MG63 (cell line): ENCODE data around the gene HOXC5. TPM values are rescaled to one million over a fixed set of nuclear protein-coding genes. Genes with fewer than 3 reads are reported as not detected.

ENCODE experiments used
- DNase-seq: peaks from one replicate; pipeline ENCODE4 v3.0.0-alpha.2; 2020
- H3K27me3 ChIP-seq: fragments of 250-450 bp; sonication (Bioruptor Pico); 2 replicates; pipeline ENCODE4 v1.5.1; 2020; ENCODE audit warnings: mild to moderate bottlenecking, moderate library complexity
- H3K36me3 ChIP-seq: fragments of 250-450 bp; sonication (Bioruptor Pico); 2 replicates; pipeline ENCODE4 v1.5.1; 2020; ENCODE audit warnings: mild to moderate bottlenecking, moderate library complexity
- H3K4me3 ChIP-seq: fragments of 250-450 bp; sonication (Bioruptor Pico); 2 replicates; pipeline ENCODE4 v1.5.1; 2020; ENCODE audit warnings: mild to moderate bottlenecking, moderate library complexity
- H3K9me3 ChIP-seq: fragments of 250-450 bp; sonication (Bioruptor Pico); 2 replicates; pipeline ENCODE4 v1.5.1; 2020; ENCODE audit warnings: mild to moderate bottlenecking, moderate library complexity
- total RNA-seq: library from RNA; depleted of rRNA; stranded (reverse); fragments of >200 nt; shearing (Covaris generic); gene quantifications from 2 replicates; pipeline ENCODE4 v1.2.3, GENCODE V29; 2014; ENCODE audit warnings: low replicate concordance

HOXC5 gene
- total RNA-seq, 1 experiment from 2014 or later = not detected

- DNase-seq = no peak
- Histone ChIP-seq H3K27me3 (no peaks in the 10 kb centered on the region), H3K4me3 (no peak overlapping the region), H3K9me3 (no peaks in the 10 kb centered on the region), H3K36me3 (peaks cover 15% of the 10 kb centered on the region)
These were observed 30.5 kb upstream of the HOXC5 start for GRCh38 chr12:54002278-54002914.

GRCh38 chr12:54002915-54003389 lies 29.9 kb upstream of the HOXC5 start:
- no peaks in the 10 kb centered on the region for H3K27me3 ChIP-seq
- DNase-seq = no peak
- no peak overlapping the region for H3K4me3 ChIP-seq
- peaks cover 15% of the 10 kb centered on the region for H3K36me3 ChIP-seq
- no peaks in the 10 kb centered on the region for H3K9me3 ChIP-seq

GRCh38 chr12:54003625-54004024 lies 29.2 kb upstream of the HOXC5 start:
- Histone ChIP-seq H3K9me3 (no peaks in the 10 kb centered on the region), H3K4me3 (no peak overlapping the region), H3K36me3 (peaks cover 15% of the 10 kb centered on the region), H3K27me3 (no peaks in the 10 kb centered on the region)
- DNase-seq = no peak

GRCh38 chr12:54004063-54004840 lies 28.6 kb upstream of the HOXC5 start:
- peaks cover 15% of the 10 kb centered on the region for H3K36me3 ChIP-seq
- no peaks in the 10 kb centered on the region for H3K9me3 ChIP-seq
- no peaks in the 10 kb centered on the region for H3K27me3 ChIP-seq
- H3K4me3 ChIP-seq = no peak overlapping the region
- no peak for DNase-seq

GRCh38 chr12:54004841-54005530 lies 27.9 kb upstream of the HOXC5 start:
- H3K4me3 ChIP-seq = no peak overlapping the region
- peaks cover 15% of the 10 kb centered on the region for H3K36me3 ChIP-seq
- no peaks in the 10 kb centered on the region for H3K9me3 ChIP-seq
- DNase-seq = no peak
- no peaks in the 10 kb centered on the region for H3K27me3 ChIP-seq

- no peaks in the 10 kb centered on the region for H3K9me3 ChIP-seq
- no peak for DNase-seq
- no peaks in the 10 kb centered on the region for H3K27me3 ChIP-seq
- peaks cover 15% of the 10 kb centered on the region for H3K36me3 ChIP-seq
- H3K4me3 ChIP-seq = no peak overlapping the region
These were observed 27.4 kb upstream of the HOXC5 start for GRCh38 chr12:54005531-54005852.

GRCh38 chr12:54005853-54006558 lies 26.8 kb upstream of the HOXC5 start:
- no peaks in the 10 kb centered on the region for H3K27me3 ChIP-seq
- H3K36me3 ChIP-seq = peaks cover 16% of the 10 kb centered on the region
- peak; percentile 77 for DNase-seq
- H3K9me3 ChIP-seq = no peaks in the 10 kb centered on the region
- H3K4me3 ChIP-seq = no peak overlapping the region; the same call in 1 of the 2 replicates

GRCh38 chr12:54006559-54007220 lies 26.2 kb upstream of the HOXC5 start:
- no peak for DNase-seq
- Histone ChIP-seq H3K4me3 (no peak overlapping the region), H3K9me3 (no peaks in the 10 kb centered on the region), H3K27me3 (no peaks in the 10 kb centered on the region), H3K36me3 (peaks cover 22% of the 10 kb centered on the region)

- no peak overlapping the region for H3K4me3 ChIP-seq
- peaks cover 15% of the 10 kb centered on the region for H3K36me3 ChIP-seq
- no peaks in the 10 kb centered on the region for H3K27me3 ChIP-seq
- no peak for DNase-seq
- H3K9me3 ChIP-seq = no peaks in the 10 kb centered on the region
These were observed 25.2 kb upstream of the HOXC5 start for GRCh38 chr12:54007538-54008259.

GRCh38 chr12:54008260-54008552 lies 24.6 kb upstream of the HOXC5 start:
- Histone ChIP-seq H3K36me3 (peaks cover 17% of the 10 kb centered on the region), H3K9me3 (no peaks in the 10 kb centered on the region), H3K4me3 (peak overlapping the region; percentile 58; the same call in 1 of the 2 replicates), H3K27me3 (no peaks in the 10 kb centered on the region)
- DNase-seq = no peak

GRCh38 chr12:54009171-54010052 lies 23.4 kb upstream of the HOXC5 start:
- Histone ChIP-seq H3K9me3 (no peaks in the 10 kb centered on the region), H3K4me3 (peak overlapping the region; percentile 58), H3K27me3 (no peaks in the 10 kb centered on the region), H3K36me3 (peaks cover 17% of the 10 kb centered on the region)
- DNase-seq = peak; percentile 44

GRCh38 chr12:54010053-54010971 lies 22.5 kb upstream of the HOXC5 start:
- no peak for DNase-seq
- Histone ChIP-seq H3K4me3 (peak overlapping the region; percentile 58), H3K27me3 (no peaks in the 10 kb centered on the region), H3K9me3 (no peaks in the 10 kb centered on the region), H3K36me3 (peaks cover 17% of the 10 kb centered on the region)

GRCh38 chr12:54010972-54011664 lies 21.7 kb upstream of the HOXC5 start:
- no peak for DNase-seq
- Histone ChIP-seq H3K36me3 (peaks cover 14% of the 10 kb centered on the region), H3K27me3 (no peaks in the 10 kb centered on the region), H3K9me3 (no peaks in the 10 kb centered on the region), H3K4me3 (peak overlapping the region; percentile 58)
